ENCODE results near the gene MB21D2.

The MB21D2 gene

GRCh38 chr3:192890347-192891335, 27.0 kb downstream of the MB21D2 start:
- no peak for DNase-seq (ENCODE audit: low read depth in 2 of 2)

GRCh38 chr3:192889679-192890078, 28.0 kb downstream of the MB21D2 start:
- DNase-seq (ENCODE audit: low read depth in 2 of 2), result no peak

GRCh38 chr3:192888190-192888589, 29.5 kb downstream of the MB21D2 start:
- no peak for DNase-seq (ENCODE audit: low read depth in 2 of 2)

- no peak for DNase-seq (ENCODE audit: low read depth in 2 of 2)
These were observed 30.0 kb downstream of the MB21D2 start for GRCh38 chr3:192887701-192888100.

GRCh38 chr3:192887047-192887446, 30.6 kb downstream of the MB21D2 start:
- no peak for DNase-seq (ENCODE audit: low read depth in 2 of 2)

- DNase-seq (ENCODE audit: low read depth in 2 of 2), result no peak
These were observed 32.6 kb downstream of the MB21D2 start for GRCh38 chr3:192884777-192885773.

- DNase-seq (ENCODE audit: low read depth in 2 of 2), result no peak
These were observed 34.1 kb downstream of the MB21D2 start for GRCh38 chr3:192883512-192883911.

GRCh38 chr3:192881159-192881786, 36.4 kb downstream of the MB21D2 start:
- DNase-seq (ENCODE audit: low read depth in 2 of 2), result no peak

GRCh38 chr3:192880313-192880712, 37.3 kb downstream of the MB21D2 start:
- no peak for DNase-seq (ENCODE audit: low read depth in 2 of 2)

- DNase-seq (ENCODE audit: low read depth in 2 of 2), result no peak
These were observed 38.2 kb downstream of the MB21D2 start for GRCh38 chr3:192879346-192880031.

GRCh38 chr3:192875971-192876565, 41.6 kb downstream of the MB21D2 start:
- no peak for DNase-seq (ENCODE audit: low read depth in 2 of 2)

GRCh38 chr3:192870822-192871221, 46.8 kb downstream of the MB21D2 start:
- no peak for DNase-seq (ENCODE audit: low read depth in 2 of 2)

- DNase-seq (ENCODE audit: low read depth in 2 of 2), result no peak
These were observed 48.3 kb downstream of the MB21D2 start for GRCh38 chr3:192869131-192870031.

GRCh38 chr3:192867645-192868044, 50.0 kb downstream of the MB21D2 start:
- no peak for DNase-seq (ENCODE audit: low read depth in 2 of 2)

- DNase-seq (ENCODE audit: low read depth in 2 of 2), result no peak
These were observed 50.9 kb downstream of the MB21D2 start for GRCh38 chr3:192866804-192867203.

GRCh38 chr3:192864941-192865340, 52.7 kb downstream of the MB21D2 start:
- DNase-seq (ENCODE audit: low read depth in 2 of 2), result no peak

- DNase-seq (ENCODE audit: low read depth in 2 of 2), result no peak
These were observed 54.6 kb downstream of the MB21D2 start for GRCh38 chr3:192863091-192863420.

- DNase-seq (ENCODE audit: low read depth in 2 of 2), result no peak
These were observed 55.1 kb downstream of the MB21D2 start for GRCh38 chr3:192862408-192863090.

- no peak for DNase-seq (ENCODE audit: low read depth in 2 of 2)
These were observed 55.7 kb downstream of the MB21D2 start for GRCh38 chr3:192861972-192862371.
